H1 (cell line): ENCODE results near the gene DCTD. TPM values are rescaled to one million over a fixed set of nuclear protein-coding genes. Genes with fewer than 3 reads are reported as not detected.

Experiments used
- CTCF ChIA-PET: fragments of 300-600 bp; sonication (Branson Sonifier 250); formaldehyde crosslinking; loops from one replicate; lab custom pipeline; 2021; ENCODE audit not compliant: partially characterized antibody; lab: Charles Lee
- POLR2A ChIA-PET: fragments of 300-600 bp; sonication (Branson Sonifier 250); formaldehyde crosslinking; loops from one replicate; lab custom pipeline; 2021; ENCODE audit warnings: inconsistent platforms; ENCODE audit not compliant: partially characterized antibody; lab: Charles Lee
- DNase-seq, 2 experiments: peaks; one replicate each; pipeline versions ENCODE4 v3.0.0 to v3.0.0-alpha.2; 2010 to 2022; ENCODE audit warnings: low spot score in 2 of 2, low read depth in 1 of 2, mixed read lengths in 1 of 2
- FAIRE-seq: peaks from 2 replicates; lab custom pipeline; 2011; peaks lifted over from hg19 to GRCh38; lab: Jason Lieb, UNC
- H2AFZ ChIP-seq: 2 replicates; pipeline ENCODE4 v1.8.1; 2012; ENCODE audit warnings: low read length, inconsistent platforms
- H2AK5ac ChIP-seq: 2 replicates; pipeline ENCODE4 v1.6.1; 2013; ENCODE audit warnings: low read depth, low read length
- H2BK120ac ChIP-seq: replicated peaks from 2 replicates; pipeline ENCODE3; 2013; ENCODE audit warnings: low read depth, low read length, inconsistent platforms
- H2BK12ac ChIP-seq: 2 replicates; pipeline ENCODE4 v1.6.1; 2013; ENCODE audit warnings: low read depth, low read length
- H2BK15ac ChIP-seq: 2 replicates; pipeline ENCODE4 v1.6.1; 2013; ENCODE audit warnings: low read length
- H2BK20ac ChIP-seq: 2 replicates; pipeline ENCODE4 v1.6.1; 2013; ENCODE audit warnings: low read length
- H2BK5ac ChIP-seq: 2 replicates; pipeline ENCODE4 v1.6.1; 2013; ENCODE audit warnings: low read depth, low read length
- H3K14ac ChIP-seq: 2 replicates; pipeline ENCODE4 v1.6.1; 2013; ENCODE audit warnings: inconsistent platforms; ENCODE audit not compliant: insufficient read length
- H3K18ac ChIP-seq: 2 replicates; pipeline ENCODE4 v1.6.1; 2013; ENCODE audit warnings: low read length; ENCODE audit errors: extremely low read depth
- H3K23ac ChIP-seq: 2 replicates; pipeline ENCODE4 v1.6.1; 2013; ENCODE audit warnings: inconsistent platforms; ENCODE audit not compliant: insufficient read length
- H3K23me2 ChIP-seq: 2 replicates; pipeline ENCODE4 v1.6.1; 2013; ENCODE audit warnings: low read depth, low read length
- H3K27ac ChIP-seq: 2 replicates; pipeline ENCODE4 v1.6.1; 2011; ENCODE audit warnings: low read depth, low read length, inconsistent platforms
- H3K27me3 ChIP-seq, 4 experiments: replicated peaks in 1 of 4; 1 replicate in 1 of 4; 2 replicates in 3 of 4; pipeline versions ENCODE4 v1.6.1 to v1.8.1; 2011 to 2013; ENCODE audit warnings: low read length in 3 of 4, mild to moderate bottlenecking in 3 of 4, inconsistent platforms in 2 of 4, mixed read lengths in 2 of 4, moderate library complexity in 1 of 4; ENCODE audit not compliant: control insufficient read depth in 3 of 4, insufficient read depth in 3 of 4; ENCODE audit errors: extremely low read depth in 1 of 4
- H3K36me3 ChIP-seq, 4 experiments: 2 replicates each; pipeline versions ENCODE4 v1.6.1 to v1.8.1; 2011 to 2013; ENCODE audit warnings: mild to moderate bottlenecking in 4 of 4, low read length in 3 of 4, moderate library complexity in 2 of 4, control low read depth in 1 of 4, inconsistent platforms in 1 of 4; ENCODE audit not compliant: insufficient read depth in 4 of 4, control insufficient read depth in 2 of 4
- H3K4ac ChIP-seq: replicated peaks from 2 replicates; pipeline ENCODE3; 2013; ENCODE audit warnings: low read length, low read depth, mixed read lengths, inconsistent platforms; ENCODE audit not compliant: insufficient read length
- H3K4me1 ChIP-seq, 4 experiments: replicated peaks in 1 of 4; 1 replicate in 1 of 4; 2 replicates in 3 of 4; pipeline versions ENCODE4 v1.6.1 to v1.8.1; 2011 to 2013; ENCODE audit warnings: low read length in 3 of 4, inconsistent platforms in 2 of 4, mixed read lengths in 1 of 4; ENCODE audit not compliant: insufficient read depth in 4 of 4, control insufficient read depth in 3 of 4
- H3K4me2 ChIP-seq, 2 experiments: 2 replicates each; pipeline versions ENCODE4 v1.6.1 to v1.8.1; 2011 to 2013; ENCODE audit warnings: low read depth in 2 of 2, low read length in 2 of 2, control low read depth in 1 of 2, inconsistent platforms in 1 of 2, mild to moderate bottlenecking in 1 of 2; ENCODE audit not compliant: insufficient read depth in 1 of 2
- H3K4me3 ChIP-seq, 4 experiments: fragments of 200-600, 300-600 bp in 1 of 4; sonication (generic), shearing (Covaris generic), sonication (Bioruptor Twin) in 1 of 4; 2 replicates each; pipeline versions ENCODE4 v1.5.1 to v1.8.1; 2011 to 2016; ENCODE audit warnings: low read length in 4 of 4, low read depth in 3 of 4, control low read depth in 2 of 4, inconsistent platforms in 2 of 4, mild to moderate bottlenecking in 2 of 4, mixed read lengths in 1 of 4, moderate library complexity in 1 of 4; ENCODE audit not compliant: insufficient read depth in 2 of 4; ENCODE audit errors: extremely low read depth in 1 of 4
- H3K56ac ChIP-seq: replicated peaks from 2 replicates; pipeline ENCODE3; 2013; ENCODE audit warnings: low read depth, mild to moderate bottlenecking, mixed read lengths, low read length, inconsistent platforms; ENCODE audit not compliant: insufficient read length
- H3K79me1 ChIP-seq: 2 replicates; pipeline ENCODE4 v1.6.1; 2013; ENCODE audit warnings: low read depth, low read length, control low read depth
- H3K79me2 ChIP-seq, 2 experiments: 2 replicates each; pipeline versions ENCODE4 v1.6.1 to v1.8.1; 2012 to 2013; ENCODE audit warnings: low read length in 2 of 2, mild to moderate bottlenecking in 2 of 2, inconsistent platforms in 1 of 2; ENCODE audit not compliant: insufficient read depth in 2 of 2, control insufficient read depth in 1 of 2
- H3K9ac ChIP-seq, 4 experiments: replicated peaks in 1 of 4; 1 replicate in 1 of 4; 2 replicates in 3 of 4; pipeline versions ENCODE4 v1.6.1 to v1.8.1; 2011 to 2013; ENCODE audit warnings: low read depth in 3 of 4, low read length in 3 of 4, control low read depth in 2 of 4, mild to moderate bottlenecking in 2 of 4, moderate library complexity in 2 of 4, inconsistent platforms in 1 of 4; ENCODE audit errors: extremely low read depth in 1 of 4
- H3K9me3 ChIP-seq, 2 experiments: 2 replicates each; pipeline versions ENCODE4 v1.6.1 to v1.8.1; 2012 to 2013; ENCODE audit warnings: mild to moderate bottlenecking in 2 of 2, moderate library complexity in 2 of 2, control low read depth in 1 of 2, inconsistent platforms in 1 of 2, low read depth in 1 of 2, low read length in 1 of 2, mixed read lengths in 1 of 2; ENCODE audit not compliant: insufficient read depth in 2 of 2
- H4K20me1 ChIP-seq, 2 experiments: replicated peaks in 1 of 2; 2 replicates each; pipeline versions ENCODE3 to v1.8.1; 2011 to 2013; ENCODE audit warnings: inconsistent platforms in 2 of 2, low read length in 2 of 2, mild to moderate bottlenecking in 1 of 2; ENCODE audit not compliant: insufficient read depth in 2 of 2, control insufficient read depth in 1 of 2
- H4K5ac ChIP-seq: 2 replicates; pipeline ENCODE4 v1.6.1; 2013; ENCODE audit warnings: low read length, low read depth, mixed read lengths, inconsistent platforms; ENCODE audit not compliant: insufficient read length
- H4K8ac ChIP-seq: 2 replicates; pipeline ENCODE4 v1.8.0; 2013; ENCODE audit warnings: mild to moderate bottlenecking, moderate library complexity, low read length, inconsistent platforms; ENCODE audit not compliant: insufficient read depth; ENCODE audit errors: extremely low read depth
- H4K91ac ChIP-seq: replicated peaks from 2 replicates; pipeline ENCODE3; 2013; ENCODE audit warnings: low read length, mixed read lengths, inconsistent platforms; ENCODE audit not compliant: insufficient read length
- CEBPB ChIP-seq: IDR thresholded peaks from 2 replicates; pipeline ENCODE4 v1.6.1; 2012; ENCODE audit warnings: low read depth, low read length
- EGR1 ChIP-seq: IDR thresholded peaks from 2 replicates; pipeline ENCODE4 v1.6.1; 2011; ENCODE audit warnings: low read depth, low read length, borderline replicate concordance
- EP300 ChIP-seq, 2 experiments: IDR thresholded peaks; 1 replicate in 1 of 2; 2 replicates in 1 of 2; pipeline ENCODE4 v1.6.1; 2011 to 2012; ENCODE audit warnings: low read depth in 2 of 2, low read length in 2 of 2, mild to moderate bottlenecking in 2 of 2, borderline replicate concordance in 1 of 2, inconsistent platforms in 1 of 2, moderate library complexity in 1 of 2
- FOSL1 ChIP-seq: IDR thresholded peaks from 2 replicates; pipeline ENCODE4 v1.6.1; 2011; ENCODE audit warnings: mild to moderate bottlenecking, low read depth, low read length, moderate library complexity; ENCODE audit not compliant: insufficient read depth
- NRF1 ChIP-seq: IDR thresholded peaks from 2 replicates; pipeline ENCODE4 v1.6.1; 2011; ENCODE audit warnings: mild to moderate bottlenecking, low read depth, low read length, improper control_type of control experiment
- TAF1 ChIP-seq: IDR thresholded peaks from 2 replicates; pipeline ENCODE4 v1.6.1; 2011; ENCODE audit warnings: mild to moderate bottlenecking, low read depth, low read length
- TAF7 ChIP-seq: optimal IDR thresholded peaks from 2 replicates; pipeline ENCODE3; 2011; ENCODE audit warnings: low read depth, mild to moderate bottlenecking, inconsistent platforms, low read length, moderate library complexity, borderline replicate concordance
- TBP ChIP-seq: IDR thresholded peaks from 2 replicates; pipeline ENCODE4 v1.6.1; 2011; ENCODE audit warnings: low read depth, low read length, improper control_type of control experiment
- YY1 ChIP-seq: IDR thresholded peaks from 2 replicates; pipeline ENCODE4 v1.6.1; 2011; ENCODE audit warnings: low read depth, mild to moderate bottlenecking, low read length
- WGBS, 2 experiments: shearing (Covaris generic) in 1 of 2; methylation state at CpG; one replicate each; pipeline versions ENCODE4 v1.1.6 to v1.1.7; 2013 to 2015; ENCODE audit warnings: low lambda C conversion rate in 2 of 2, mixed read lengths in 2 of 2, inconsistent platforms in 1 of 2, low coverage in 1 of 2, missing lambda C conversion rate in 1 of 2; ENCODE audit not compliant: insufficient replicate concordance in 2 of 2, insufficient coverage in 1 of 2, insufficient read length in 1 of 2; ENCODE audit errors: extremely low coverage in 1 of 2, missing lambda C conversion rate in 1 of 2; 5-methylcytosine and 5-hydroxymethylcytosine counted together
- polyA plus RNA-seq, 7 experiments: library from polyadenylated mRNA; depleted of rRNA in 3 of 7; stranded (reverse) in 5 of 7; unstranded in 2 of 7; fragments of >200 nt in 5 of 7; fragments of 200-250 nt in 2 of 7; gene quantifications; 1 replicate in 5 of 7; 2 replicates in 1 of 7; 4 replicates in 1 of 7; pipeline versions ENCODE4 v1.2.1 to v1.2.3, GENCODE V29; 2011 to 2013; ENCODE audit warnings: missing spikeins in 2 of 7, mixed read lengths in 2 of 7
- total RNA-seq: library from RNA; stranded (reverse); fragmentation: NEBNext Ultra II Directional; extraction: Animal tissue kit (Norgen Biotek cat#: 25700); gene quantifications from 2 replicates; pipeline ENCODE4 v1.2.1, GENCODE V29; 2021
- TF ChIP-seq, protein P1 (sequence below): IDR thresholded peaks from 2 replicates; pipeline ENCODE4 v1.6.1; 2012; ENCODE audit warnings: low read length, inconsistent platforms
- TF ChIP-seq, protein P2 (sequence below): IDR thresholded peaks from 2 replicates; pipeline ENCODE4 v1.6.1; 2011; ENCODE audit warnings: low read length, improper control_type of control experiment

DCTD gene
- total and polyA plus RNA-seq, 2 of the 8 experiments (the other 6 are each of a cell fraction or from before 2014, with no cell fraction given), result 60.2 to 69.5 TPM

DNA sequence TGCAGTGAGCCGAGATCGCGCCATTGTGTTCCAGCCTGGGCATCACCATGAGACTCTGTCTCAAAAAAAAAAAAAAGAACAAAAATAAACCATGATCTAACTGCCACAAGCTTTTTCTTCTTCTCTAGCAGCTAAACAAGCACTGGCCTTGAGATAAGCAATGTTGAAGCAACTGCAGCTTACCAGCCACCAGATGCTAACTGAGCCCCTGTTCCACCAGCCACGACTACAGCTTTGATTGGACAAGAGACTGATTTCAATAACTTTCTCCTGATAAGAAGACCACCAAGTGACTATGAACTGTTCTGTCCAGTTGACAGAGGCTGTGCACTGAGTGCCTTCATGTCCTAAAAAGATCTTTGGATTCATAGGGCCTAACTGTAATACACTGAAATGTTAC lies 58.5 kb downstream of the DCTD start:
- TF ChIP-seq TAF1 (no peak), FOSL1 (no peak), EGR1 (no peak), NRF1 (no peak), TAF7 (no peak), TBP (no peak), YY1 (no peak), CEBPB (no peak), EP300 (IDR thresholded peaks at IDR 0.05; ENCODE audit: borderline replicate concordance in 1 of 2, low read depth in 2 of 2, low read length in 2 of 2) (no peak)
- TF ChIP-seq, protein P1, sequence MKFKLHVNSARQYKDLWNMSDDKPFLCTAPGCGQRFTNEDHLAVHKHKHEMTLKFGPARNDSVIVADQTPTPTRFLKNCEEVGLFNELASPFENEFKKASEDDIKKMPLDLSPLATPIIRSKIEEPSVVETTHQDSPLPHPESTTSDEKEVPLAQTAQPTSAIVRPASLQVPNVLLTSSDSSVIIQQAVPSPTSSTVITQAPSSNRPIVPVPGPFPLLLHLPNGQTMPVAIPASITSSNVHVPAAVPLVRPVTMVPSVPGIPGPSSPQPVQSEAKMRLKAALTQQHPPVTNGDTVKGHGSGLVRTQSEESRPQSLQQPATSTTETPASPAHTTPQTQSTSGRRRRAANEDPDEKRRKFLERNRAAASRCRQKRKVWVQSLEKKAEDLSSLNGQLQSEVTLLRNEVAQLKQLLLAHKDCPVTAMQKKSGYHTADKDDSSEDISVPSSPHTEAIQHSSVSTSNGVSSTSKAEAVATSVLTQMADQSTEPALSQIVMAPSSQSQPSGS, result no peak
- TF ChIP-seq, protein P2, sequence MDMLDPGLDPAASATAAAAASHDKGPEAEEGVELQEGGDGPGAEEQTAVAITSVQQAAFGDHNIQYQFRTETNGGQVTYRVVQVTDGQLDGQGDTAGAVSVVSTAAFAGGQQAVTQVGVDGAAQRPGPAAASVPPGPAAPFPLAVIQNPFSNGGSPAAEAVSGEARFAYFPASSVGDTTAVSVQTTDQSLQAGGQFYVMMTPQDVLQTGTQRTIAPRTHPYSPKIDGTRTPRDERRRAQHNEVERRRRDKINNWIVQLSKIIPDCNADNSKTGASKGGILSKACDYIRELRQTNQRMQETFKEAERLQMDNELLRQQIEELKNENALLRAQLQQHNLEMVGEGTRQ, result no peak
- TF ChIP-seq, all 59 proteins: peak for 0
- Histone ChIP-seq H3K4me3 (no peak overlapping the region), H3K18ac (no peak overlapping the region), H3K79me1 (no peaks in the 10 kb centered on the region), H3K79me2 (no peaks in the 10 kb centered on the region), H2BK15ac (no peak overlapping the region), H4K20me1 (no peaks in the 10 kb centered on the region), H2BK120ac (no peak overlapping the region), H3K23me2 (no peaks in the 10 kb centered on the region), H3K27ac (no peak overlapping the region), H3K23ac (no peak overlapping the region), H2BK12ac (no peak overlapping the region), H3K36me3 (no peaks in the 10 kb centered on the region), H4K5ac (no peak overlapping the region), H2BK5ac (no peak overlapping the region), H3K4me1 (peaks cover 3 to 8% (median 7%) of the 10 kb centered on the region in 4 experiments; a peak in 6 of 7 replicates), H2AK5ac (no peak overlapping the region), H3K27me3 (no peaks in the 10 kb centered on the region), H4K8ac (no peak overlapping the region), H3K9ac (no peak overlapping the region), H2BK20ac (no peak overlapping the region), H3K4me2 (no peak overlapping the region), H3K4ac (no peak overlapping the region), H4K91ac (no peak overlapping the region), H3K56ac (no peak overlapping the region), H3K9me3 (no peaks in the 10 kb centered on the region), H2AFZ (no peak overlapping the region), H3K14ac (no peak overlapping the region)
- 91% methylated on average over 4 of the region's 4 CpGs; no CpG with 5 or more reads in 1 of the 2 experiments for WGBS, 2 experiments
- CTCF ChIA-PET, result interaction anchor here (1.2 to 1.7 kb wide), 2 partner anchors 9 to 15 kb away, joined by 3 to 4 read pairs; no protein-coding TSS in a partner anchor
- POLR2A ChIA-PET, result interaction anchor here (1.2 kb wide), 1 partner anchor 552 kb away, joined by 3 read pairs; no protein-coding TSS in a partner anchor
- FAIRE-seq (no peak), DNase-seq (no peak)
